GM19351 (cell line): ENCODE results near the gene CAPS2.

Source experiments
- ATAC-seq: cut with Tn5 transposase; IDR thresholded peaks from one replicate; pipeline ENCODE4 v1.9.1; 2021; ENCODE audit warnings: mild to moderate bottlenecking, moderate library complexity; ENCODE audit not compliant: unreplicated experiment

CAPS2 gene

DNA sequence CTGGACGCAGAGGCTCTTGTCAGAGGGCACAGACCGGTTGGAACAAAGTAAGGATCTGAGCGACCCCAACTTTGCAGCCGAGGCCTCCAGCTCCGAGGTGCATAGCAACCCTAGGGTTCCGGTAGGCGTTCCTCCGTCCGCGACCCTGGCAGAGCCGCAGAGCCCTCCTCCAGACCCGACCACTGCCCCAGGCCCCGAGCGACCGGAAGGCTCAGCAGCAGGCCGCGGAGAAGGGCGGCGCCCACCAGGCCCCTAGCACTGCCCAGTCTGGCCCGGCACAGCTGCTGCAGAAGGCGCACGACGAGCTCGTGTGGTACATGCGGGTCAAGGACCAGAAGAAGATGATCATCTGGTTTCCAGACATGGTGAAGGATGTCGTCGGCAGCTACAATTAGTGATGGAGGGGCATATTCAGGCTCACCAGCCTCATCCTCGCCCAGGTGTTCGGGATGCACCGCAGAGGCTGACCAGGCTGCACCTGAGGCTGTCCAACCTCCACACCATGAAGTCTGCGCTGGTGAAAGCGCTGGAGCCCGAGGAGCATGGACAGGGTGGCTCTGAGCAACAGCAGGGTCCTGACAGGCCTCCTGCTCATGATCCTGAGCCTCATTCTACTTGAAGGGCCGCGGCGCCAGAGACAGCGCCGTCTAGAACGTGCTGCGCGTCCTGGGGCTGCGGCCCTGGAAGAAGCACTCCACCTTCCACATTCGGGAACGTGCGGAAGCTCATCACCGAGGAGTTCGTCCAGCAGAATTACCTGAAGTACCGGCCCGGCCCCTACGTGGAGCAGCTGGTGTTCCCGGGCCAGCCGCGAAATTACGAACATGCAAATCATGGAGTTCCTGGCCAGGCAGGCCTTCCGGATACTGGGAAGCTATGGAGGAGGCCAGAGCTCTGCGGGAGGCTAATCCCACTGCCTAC is 24.5 kb downstream of the CAPS2 start:
- ATAC-seq: no peak

DNA sequence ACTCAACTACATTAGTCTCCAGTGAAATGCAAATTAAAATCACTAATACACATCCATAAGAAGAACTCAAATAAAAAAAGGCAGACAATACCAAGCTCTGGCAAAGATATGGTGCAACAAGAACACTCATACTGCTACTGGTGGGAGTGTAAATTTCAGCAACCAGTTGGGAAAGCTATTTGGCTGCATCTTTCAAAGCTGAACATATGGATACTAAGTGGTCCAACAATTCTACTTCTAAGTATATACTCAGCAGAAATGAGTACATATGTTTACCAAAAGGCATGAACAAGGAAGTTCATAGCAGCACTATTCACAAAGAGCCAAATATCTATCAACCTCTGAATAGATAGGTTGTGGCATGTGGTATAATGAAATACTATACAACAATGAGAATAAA is 27.3 kb downstream of the CAPS2 start:
- no peak for ATAC-seq

DNA sequence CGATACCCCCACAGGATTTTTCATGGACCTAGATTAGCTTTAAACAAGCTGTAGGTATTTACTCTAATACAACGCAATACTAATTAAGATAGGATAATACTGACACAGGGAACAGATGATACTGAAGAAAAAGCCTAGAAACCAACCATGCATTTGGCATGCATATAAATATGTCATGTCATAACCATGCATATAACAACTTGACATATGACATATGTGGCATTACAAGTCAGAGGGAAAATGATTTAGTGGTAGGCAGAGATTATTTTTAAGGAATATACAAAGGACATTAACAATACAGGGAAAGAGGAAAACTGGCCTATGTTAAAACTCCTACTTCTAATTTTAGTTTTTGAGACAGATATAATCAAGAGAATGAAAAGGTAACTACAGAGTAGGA is 27.9 kb downstream of the CAPS2 start:
- ATAC-seq: no peak

DNA sequence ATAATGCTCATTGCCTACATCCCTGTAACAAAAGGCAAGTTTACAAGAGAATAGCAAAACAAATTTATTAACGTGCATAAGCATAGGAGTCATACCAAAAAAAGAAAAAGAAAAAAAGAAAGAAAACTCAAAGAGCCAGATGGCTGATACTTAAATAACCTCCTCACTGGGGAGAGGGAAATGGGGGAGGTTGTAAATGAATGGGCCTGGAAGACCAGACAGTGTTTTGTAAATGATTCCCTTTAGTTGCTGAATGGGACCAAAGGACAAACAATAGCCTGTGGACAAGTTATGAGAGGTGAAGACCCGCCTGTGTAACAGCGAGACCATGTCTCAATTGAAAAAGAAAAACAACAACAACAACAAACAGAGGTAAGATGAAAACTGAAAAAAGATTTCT is 35.3 kb downstream of the CAPS2 start:
- no peak for ATAC-seq

DNA sequence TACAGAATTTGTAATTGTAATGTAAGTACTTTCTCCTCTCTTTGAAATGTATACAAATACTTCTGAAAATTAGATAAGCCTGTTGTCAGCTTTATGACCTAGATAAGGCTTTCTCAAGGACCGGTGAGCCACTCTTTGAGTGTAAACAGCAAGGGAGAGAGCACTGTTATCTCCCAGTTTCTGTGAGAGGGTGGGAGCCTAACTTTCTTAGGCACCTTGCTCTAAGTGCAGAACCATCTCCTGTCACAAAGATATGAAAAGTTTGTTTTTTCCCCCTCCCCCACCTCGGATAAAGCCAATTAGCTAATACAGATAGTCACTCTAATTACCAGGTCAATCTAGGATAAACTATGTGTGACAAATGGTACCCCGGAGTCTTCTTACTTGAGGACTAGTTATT is 35.8 kb downstream of the CAPS2 start:
- ATAC-seq: no peak

DNA sequence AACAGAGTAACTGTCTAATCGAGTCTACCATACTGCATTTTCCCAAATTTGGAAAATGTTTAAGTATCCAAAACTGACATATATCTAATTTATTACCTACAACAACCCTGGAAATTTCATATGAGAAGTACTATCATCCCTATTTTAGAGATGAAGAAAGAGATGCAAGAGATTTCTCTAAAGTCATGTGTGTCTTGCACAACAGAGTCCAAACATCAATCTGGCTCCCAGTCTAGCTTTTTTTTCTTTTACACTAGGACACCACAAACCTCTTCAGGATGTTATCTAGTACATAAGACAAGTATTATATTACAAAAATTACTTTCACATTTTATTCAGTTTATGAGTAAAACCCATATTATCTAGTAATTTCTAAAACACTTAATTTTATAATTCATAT is 39.1 kb downstream of the CAPS2 start:
- no peak for ATAC-seq

DNA sequence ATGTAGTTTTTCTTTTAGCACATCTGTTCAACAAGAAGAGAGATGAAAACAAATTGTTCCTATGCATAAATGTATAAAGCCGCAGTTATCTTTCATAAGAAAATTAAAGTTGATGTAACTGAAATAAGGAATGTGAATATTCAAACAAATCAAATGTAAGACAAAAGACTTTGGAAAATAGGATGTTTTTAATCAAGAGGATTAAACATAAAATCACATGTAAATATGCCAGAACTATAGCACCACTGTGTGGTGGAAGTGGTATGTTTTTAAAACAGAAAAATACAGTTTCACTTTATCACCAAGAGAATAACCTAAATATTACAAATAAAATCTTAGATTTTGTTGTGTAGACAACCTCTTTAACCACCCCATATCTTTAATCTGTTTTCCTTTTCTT is 40.4 kb downstream of the CAPS2 start:
- no peak for ATAC-seq

DNA sequence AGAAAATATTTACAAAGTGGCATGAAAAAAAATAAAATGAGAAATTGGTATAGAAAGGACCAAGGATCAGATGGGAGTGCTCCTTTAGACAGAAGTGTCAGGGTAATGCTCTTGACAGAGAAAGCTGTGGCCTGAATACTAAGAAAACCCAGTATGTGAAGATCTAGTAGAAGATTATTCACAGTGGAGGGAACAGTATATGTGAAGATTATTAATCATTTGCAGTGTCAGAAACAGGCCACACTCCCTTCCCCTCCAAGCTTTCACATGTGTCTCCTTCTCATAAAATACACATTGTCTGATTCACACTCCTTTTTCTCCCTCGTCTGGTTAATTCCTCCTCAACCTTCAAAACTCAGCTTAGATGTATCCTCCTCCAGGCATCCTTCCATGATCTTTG is 41.3 kb downstream of the CAPS2 start:
- no peak for ATAC-seq

DNA sequence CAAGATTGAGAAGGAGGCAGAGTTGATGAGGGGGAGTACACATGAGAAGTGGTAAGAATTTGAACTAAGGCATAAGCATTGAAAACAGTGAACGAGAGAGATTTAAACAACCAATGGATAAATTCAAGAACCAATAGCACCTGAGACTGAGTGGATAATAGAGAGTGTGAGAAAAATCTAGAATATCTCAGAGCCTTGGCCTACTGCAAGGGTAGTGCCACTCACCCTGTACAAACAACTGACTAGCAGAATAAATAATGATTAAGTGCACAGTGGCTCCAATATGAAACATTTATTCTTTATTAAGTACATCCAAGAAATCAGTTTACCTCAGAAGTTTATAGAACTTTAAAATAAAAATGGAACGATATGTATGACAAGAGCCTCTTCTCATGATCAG is 54.4 kb downstream of the CAPS2 start:
- no peak for ATAC-seq

DNA sequence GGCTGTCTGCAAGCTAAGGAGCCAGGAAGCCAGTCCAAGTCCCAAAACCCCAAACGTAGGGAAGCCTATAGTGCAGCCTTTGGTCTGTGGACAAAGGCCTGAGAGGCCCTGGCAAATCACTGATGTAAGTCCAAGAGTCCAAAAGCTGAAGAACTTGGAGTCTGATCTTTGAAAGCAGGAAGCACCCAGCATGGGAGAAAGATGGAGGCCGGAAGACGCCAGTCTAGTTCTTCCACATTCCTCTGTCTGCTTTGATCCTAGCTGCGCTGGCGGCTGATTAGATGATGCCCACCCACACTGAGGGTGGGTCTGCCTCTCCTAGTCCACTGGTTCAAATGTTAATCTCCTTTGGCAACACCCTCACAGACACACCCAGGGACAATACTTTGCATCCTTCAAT is 58.5 kb downstream of the CAPS2 start:
- no peak for ATAC-seq

DNA sequence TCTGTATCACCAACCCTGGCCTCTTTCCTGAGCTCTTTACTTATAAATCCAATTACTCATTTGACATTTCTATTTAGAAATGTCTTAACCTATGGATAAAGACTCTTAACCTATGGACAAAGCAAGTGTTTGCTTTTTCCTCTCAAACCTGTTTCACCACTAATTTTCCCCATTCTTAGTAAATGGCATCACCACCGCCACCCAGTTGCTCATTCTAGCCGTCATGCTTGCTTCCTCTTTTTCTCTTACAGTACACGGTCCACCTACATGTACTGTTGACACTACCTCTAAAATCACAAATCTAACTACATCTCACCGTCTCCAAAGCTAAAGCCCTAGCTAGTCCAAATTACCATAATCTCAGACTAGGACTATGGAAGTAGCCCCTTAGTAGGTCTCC is 60.0 kb downstream of the CAPS2 start:
- peak; percentile 81 for ATAC-seq

DNA sequence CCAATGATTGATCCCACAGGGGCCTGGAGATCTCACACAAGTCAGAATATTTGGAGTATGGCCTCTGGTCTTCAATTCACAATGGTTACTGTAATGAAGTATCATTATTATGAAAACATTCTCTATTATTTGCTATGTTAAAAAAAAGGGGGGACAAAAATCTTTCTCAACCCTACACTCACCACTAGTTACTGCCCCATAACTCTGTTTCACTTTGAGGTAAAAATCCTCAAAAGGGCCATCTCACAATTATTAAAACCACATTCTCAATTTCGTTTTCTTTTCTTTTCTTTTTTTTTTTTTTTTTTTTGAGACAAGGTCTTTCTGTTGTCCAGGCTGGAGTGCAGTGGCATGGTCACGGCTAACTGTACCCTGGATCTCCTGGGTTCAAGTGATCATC is 60.9 kb downstream of the CAPS2 start:
- ATAC-seq: peak; percentile 45

DNA sequence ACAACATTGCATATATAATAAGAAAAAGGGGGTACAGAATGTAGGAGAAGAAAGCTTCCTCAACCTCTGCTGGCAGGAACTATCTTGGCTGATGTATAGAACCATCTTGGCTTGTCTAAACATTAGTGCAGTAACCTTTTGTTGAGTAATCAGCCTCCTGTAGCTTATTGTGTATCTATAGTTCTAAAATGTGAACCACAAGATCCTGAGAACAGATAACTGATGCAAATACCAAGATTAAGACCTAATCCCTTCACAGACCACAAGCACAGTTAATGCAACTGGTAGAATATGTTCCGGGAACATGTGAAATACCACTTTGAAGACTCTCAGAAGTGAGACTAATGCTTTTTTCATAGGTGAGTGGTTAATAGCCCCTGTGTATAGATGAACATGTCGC is 69.8 kb downstream of the CAPS2 start:
- ATAC-seq: no peak

DNA sequence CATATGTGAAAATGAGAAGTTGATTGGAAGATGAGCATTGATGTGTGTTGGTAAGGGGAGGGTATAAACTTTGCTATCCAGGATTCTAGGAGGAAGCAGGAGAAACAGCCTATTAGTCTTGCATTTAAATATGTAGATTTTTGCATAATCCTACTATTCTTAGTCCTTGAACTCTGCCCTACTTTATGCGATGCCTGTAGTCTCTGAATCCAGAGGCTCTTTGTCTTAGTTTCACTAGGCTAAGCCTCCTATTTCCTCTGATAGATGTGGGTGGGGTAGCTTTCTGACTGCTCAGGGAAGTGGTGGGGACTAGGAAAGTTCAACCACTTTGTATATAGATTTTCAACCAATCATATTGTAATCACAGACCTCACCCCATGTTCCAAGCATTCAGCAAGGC is 71.0 kb downstream of the CAPS2 start:
- no peak for ATAC-seq

DNA sequence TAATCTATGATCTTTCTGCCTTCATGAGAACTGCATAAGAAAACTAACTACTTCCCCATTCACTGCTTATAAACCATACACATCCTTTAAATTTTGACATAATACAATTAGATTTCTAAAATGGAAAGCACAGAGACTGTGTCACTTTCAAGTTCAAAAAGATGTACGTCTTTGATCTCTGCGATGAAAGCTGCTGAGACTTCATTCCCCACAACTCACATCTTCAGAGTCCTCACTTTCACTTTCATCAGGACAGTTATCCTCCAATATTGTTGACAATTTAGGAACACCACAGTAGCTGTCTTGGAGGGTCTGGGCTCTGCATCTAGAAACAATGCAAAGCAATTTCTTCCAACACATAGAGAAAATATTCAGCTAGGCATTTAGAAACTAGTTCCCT is 72.6 kb downstream of the CAPS2 start:
- no peak for ATAC-seq

DNA sequence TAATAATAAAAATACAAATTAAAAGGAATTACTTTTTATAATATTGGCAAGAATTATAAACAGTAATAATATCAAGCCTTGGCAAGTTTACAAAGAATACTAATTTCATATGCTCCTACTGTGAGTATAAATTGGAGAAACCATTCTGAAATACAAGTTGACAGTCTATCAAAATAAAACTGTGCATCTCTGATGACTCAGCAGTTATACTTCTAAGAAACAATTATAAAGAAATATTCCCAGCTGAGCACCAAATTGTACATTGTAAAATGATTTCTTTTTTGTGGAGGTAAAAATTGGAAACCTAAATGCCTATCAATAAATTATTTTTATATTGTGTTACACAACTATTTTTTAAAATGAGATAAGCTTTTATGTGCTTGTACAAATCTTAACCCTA is 85.0 kb downstream of the CAPS2 start:
- ATAC-seq: no peak

DNA sequence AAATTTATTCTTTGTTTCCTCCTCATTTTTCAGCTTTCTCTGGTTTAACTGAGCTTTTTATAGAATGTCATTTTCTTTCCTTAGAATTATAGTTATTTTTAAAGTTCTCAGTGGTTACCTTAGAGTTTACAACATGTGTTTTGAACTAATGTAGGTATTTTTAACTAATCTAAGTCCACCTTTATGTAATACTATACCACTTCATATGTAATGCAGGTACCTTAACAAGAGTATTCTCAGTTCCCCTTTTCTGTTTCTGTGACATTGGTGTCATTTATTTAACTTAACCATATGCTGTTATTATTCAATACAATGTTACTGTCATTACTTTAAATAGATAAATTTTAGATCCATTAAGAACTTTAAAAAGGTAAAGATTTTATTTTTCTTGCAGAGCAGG is 90.1 kb downstream of the CAPS2 start:
- ATAC-seq: peak; percentile 97

DNA sequence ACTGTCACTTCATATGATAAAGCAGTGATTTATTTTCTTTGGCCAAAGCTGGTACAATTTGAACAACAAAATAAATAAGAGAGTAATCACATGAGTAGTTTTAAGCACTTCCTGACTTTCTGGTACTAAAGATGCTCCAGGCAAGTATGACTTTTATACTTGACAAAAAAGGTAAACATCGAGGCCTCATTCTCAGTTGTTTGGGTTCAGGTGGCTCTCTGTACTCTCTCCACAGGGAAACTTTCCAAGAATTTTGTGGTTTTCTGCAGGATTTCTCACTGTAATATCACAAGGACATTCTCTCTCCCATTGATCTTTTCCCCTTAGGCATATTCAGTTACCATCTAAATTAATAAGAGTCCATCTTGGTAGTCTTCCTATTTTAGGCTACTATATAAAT is 93.9 kb downstream of the CAPS2 start:
- no peak for ATAC-seq

DNA sequence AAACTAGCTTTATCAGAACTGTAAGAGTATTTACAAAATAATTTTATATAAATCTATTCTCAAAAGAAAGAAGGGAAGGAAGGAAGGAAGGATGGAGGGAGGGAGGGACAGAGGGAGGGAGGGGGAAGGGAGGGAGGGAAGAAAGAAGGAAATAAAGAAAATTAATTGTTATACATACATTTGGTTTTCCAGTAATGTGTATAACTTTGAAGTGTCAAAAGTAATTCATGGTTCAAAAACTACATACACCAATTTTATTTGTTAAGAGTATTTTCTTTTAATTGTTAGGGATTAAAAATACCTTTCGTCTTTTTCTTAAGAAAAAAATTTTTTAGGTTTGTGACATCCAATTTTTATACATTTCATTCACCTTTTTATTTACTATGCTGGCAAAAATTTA is 103.0 kb downstream of the CAPS2 start:
- no peak for ATAC-seq
